CD14-positive monocyte (primary cell): ENCODE measurements around the gene MSN. TPM values are rescaled to one million over a fixed set of nuclear protein-coding genes. Genes with fewer than 3 reads are reported as not detected.

Source experiments
- DNase-seq, 3 donors: peaks; one replicate each; pipeline ENCODE4 v3.0.0-alpha.2; 2011 to 2022
- H2AFZ ChIP-seq: 2 replicates; pipeline ENCODE4 v1.6.0; 2012; ENCODE audit warnings: mild to moderate bottlenecking, low read depth, low read length, inconsistent platforms; ENCODE audit not compliant: insufficient read depth, poor library complexity, severe bottlenecking
- H3K27ac ChIP-seq, 2 donors: 1 replicate in 1 of 2; 2 replicates in 1 of 2; pipeline ENCODE4 v1.5.1; 2012 to 2013; ENCODE audit warnings: low read length in 2 of 2, control low read depth in 1 of 2, inconsistent platforms in 1 of 2, low read depth in 1 of 2, mild to moderate bottlenecking in 1 of 2
- H3K27me3 ChIP-seq, 2 donors: one replicate each; pipeline versions ENCODE4 v1.6.0 to v1.6.1; 2011 to 2013; ENCODE audit warnings: low read length in 2 of 2; ENCODE audit not compliant: control insufficient read depth in 2 of 2, insufficient read depth in 2 of 2
- H3K36me3 ChIP-seq, 2 donors: replicated peaks in 1 of 2; 1 replicate in 1 of 2; 2 replicates in 1 of 2; pipeline versions ENCODE4 v1.5.1 to v1.6.1; 2012 to 2013; ENCODE audit warnings: low read length in 2 of 2, control low read depth in 1 of 2, inconsistent platforms in 1 of 2, mild to moderate bottlenecking in 1 of 2; ENCODE audit not compliant: insufficient read depth in 2 of 2, control insufficient read depth in 1 of 2
- H3K4me1 ChIP-seq, 2 donors: 1 replicate in 1 of 2; 2 replicates in 1 of 2; pipeline versions ENCODE4 v1.5.1 to v1.6.1; 2012 to 2013; ENCODE audit warnings: low read length in 2 of 2, control low read depth in 1 of 2, inconsistent platforms in 1 of 2, mild to moderate bottlenecking in 1 of 2, moderate library complexity in 1 of 2; ENCODE audit not compliant: insufficient read depth in 2 of 2, control insufficient read depth in 1 of 2
- H3K4me2 ChIP-seq: replicated peaks from 2 replicates; pipeline ENCODE3; 2012; ENCODE audit warnings: low read length, moderate library complexity, mild to moderate bottlenecking; ENCODE audit not compliant: poor library complexity, severe bottlenecking; ENCODE audit errors: extremely low read depth
- H3K4me3 ChIP-seq, 3 experiments: fragments of 200-600 bp in 1 of 3; sonication (generic) in 1 of 3; replicated peaks in 1 of 3; 1 replicate in 2 of 3; 2 replicates in 1 of 3; pipeline ENCODE4 v1.5.1; 2011 to 2013; ENCODE audit warnings: low read length in 3 of 3, mild to moderate bottlenecking in 3 of 3, control low read depth in 2 of 3, low read depth in 2 of 3, inconsistent platforms in 1 of 3, moderate library complexity in 1 of 3
- H3K79me2 ChIP-seq: 2 replicates; pipeline ENCODE4 v1.6.0; 2012; ENCODE audit warnings: mild to moderate bottlenecking, control low read depth, inconsistent platforms, low read length, moderate library complexity; ENCODE audit not compliant: insufficient read depth
- H3K9ac ChIP-seq: 2 replicates; pipeline ENCODE4 v1.6.0; 2017; ENCODE audit warnings: low read length, mild to moderate bottlenecking; ENCODE audit not compliant: insufficient read depth, poor library complexity, severe bottlenecking
- H3K9me3 ChIP-seq, 2 donors: replicated peaks in 1 of 2; 1 replicate in 1 of 2; 2 replicates in 1 of 2; pipeline versions ENCODE4 v1.5.1 to v1.6.1; 2012 to 2013; ENCODE audit warnings: low read length in 2 of 2, control low read depth in 1 of 2; ENCODE audit not compliant: control insufficient read depth in 1 of 2, insufficient read depth in 1 of 2
- H4K20me1 ChIP-seq: 2 replicates; pipeline ENCODE4 v1.6.0; 2012; ENCODE audit warnings: mild to moderate bottlenecking, low read length, control low read depth, moderate library complexity; ENCODE audit not compliant: insufficient read depth
- H3K27ac Mint-ChIP-seq, 7 donors: one replicate each; pipeline ENCODE4 v1.8.0; 2020; ENCODE audit warnings: mild to moderate bottlenecking in 7 of 7, mixed read lengths in 7 of 7, moderate library complexity in 6 of 7, inconsistent platforms in 2 of 7
- H3K27me3 Mint-ChIP-seq, 3 donors: one replicate each; pipeline ENCODE4 v1.8.0; 2021 to 2022; ENCODE audit warnings: low read depth in 3 of 3, mild to moderate bottlenecking in 3 of 3, mixed read lengths in 3 of 3, moderate library complexity in 3 of 3, inconsistent platforms in 1 of 3
- H3K36me3 Mint-ChIP-seq, 2 donors: one replicate each; pipeline ENCODE4 v1.8.0; 2020; ENCODE audit warnings: mixed read lengths in 2 of 2, inconsistent platforms in 1 of 2, mild to moderate bottlenecking in 1 of 2
- H3K4me1 Mint-ChIP-seq: one replicate; pipeline ENCODE4 v1.8.0; 2020; ENCODE audit warnings: mild to moderate bottlenecking, mixed read lengths
- H3K4me3 Mint-ChIP-seq, 2 donors: one replicate each; pipeline ENCODE4 v1.8.0; 2020; ENCODE audit warnings: mild to moderate bottlenecking in 2 of 2, mixed read lengths in 2 of 2, moderate library complexity in 1 of 2
- H3K9me3 Mint-ChIP-seq, 7 donors: one replicate each; pipeline ENCODE4 v1.8.0; 2020 to 2022; ENCODE audit warnings: mixed read lengths in 7 of 7, mild to moderate bottlenecking in 6 of 7, moderate library complexity in 6 of 7, inconsistent platforms in 2 of 7
- WGBS: methylation state at CpG from one replicate; pipeline ENCODE4 v1.1.5; 2013; ENCODE audit warnings: missing lambda C conversion rate; ENCODE audit not compliant: insufficient coverage; 5-methylcytosine and 5-hydroxymethylcytosine counted together
- intact Hi-C, 2 donors: fragments of 100-400 bp; cut with micrococcal nuclease; formaldehyde crosslinking; loops; one replicate each; pipeline versions ENCODE4 v1.15.0 to v1.15.1; 2023
- polyA plus RNA-seq, 3 donors: library from polyadenylated mRNA; depleted of rRNA in 1 of 3; unstranded in 2 of 3; stranded (reverse) in 1 of 3; fragments of 300-500 nt in 2 of 3; fragments of >200 nt in 1 of 3; fragmentation: Illumina TruSeq in 2 of 3; gene quantifications; 1 replicate in 2 of 3; 2 replicates in 1 of 3; pipeline ENCODE4 v1.2.3, GENCODE V29; 2012 to 2021
- TF ChIP-seq, protein P1 (sequence below): fragments of 200-600 bp; IDR thresholded peaks from one replicate; pipeline ENCODE4 v1.8.0; 2022; ENCODE audit warnings: antibody characterized with exemption, mild to moderate bottlenecking

The MSN gene
- polyA plus RNA-seq, 3 donors, result 441 to 888 (median 691) TPM

DNA sequence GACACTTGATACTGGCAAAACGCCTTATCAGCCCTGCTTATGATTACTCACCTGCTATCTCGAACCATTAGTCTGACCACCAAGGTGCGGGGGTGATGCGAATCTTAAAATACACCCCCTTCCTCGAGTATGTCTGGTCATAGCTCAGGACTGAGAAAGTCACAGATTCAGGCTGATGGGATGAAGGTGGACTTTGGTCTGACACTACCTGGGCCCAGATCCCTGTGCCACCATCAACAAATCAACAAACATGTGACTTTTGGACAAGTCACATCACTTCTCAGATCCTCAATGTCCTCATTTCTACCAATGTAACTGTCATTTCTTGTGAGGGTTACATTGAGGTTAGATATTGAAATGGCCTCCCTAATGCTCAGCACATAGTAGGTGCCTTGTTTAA lies 9.8 kb upstream of the MSN start:
- Histone ChIP-seq H3K4me3 (no peak overlapping the region), H4K20me1 (no peaks in the 10 kb centered on the region), H2AFZ (no peak overlapping the region), H3K9me3 (no peaks in the 10 kb centered on the region), H3K9ac (no peak overlapping the region), H3K36me3 (no peaks in the 10 kb centered on the region), H3K27me3 (peaks cover 0 to 22% of the 10 kb centered on the region in 2 donors), H3K4me1 (peaks cover 0 to 2% of the 10 kb centered on the region in 2 donors), H3K27ac (no peak overlapping the region), H3K79me2 (no peaks in the 10 kb centered on the region), H3K4me2 (no peak overlapping the region)
- Mint-ChIP-seq H3K27ac (no peak overlapping the region), H3K4me3 (no peak overlapping the region), H3K27me3 (peaks cover 0 to 58% (median 2%) of the 10 kb centered on the region in 3 donors), H3K4me1 (peaks cover 11% of the 10 kb centered on the region), H3K36me3 (no peaks in the 10 kb centered on the region), H3K9me3 (peaks cover 0 to 17% (median 0%) of the 10 kb centered on the region in 7 donors)
- no peak for DNase-seq
- WGBS, result no CpG with 5 or more reads among the region's 5 CpGs
- intact Hi-C loops, result no loop called here
- TF ChIP-seq, protein P1, sequence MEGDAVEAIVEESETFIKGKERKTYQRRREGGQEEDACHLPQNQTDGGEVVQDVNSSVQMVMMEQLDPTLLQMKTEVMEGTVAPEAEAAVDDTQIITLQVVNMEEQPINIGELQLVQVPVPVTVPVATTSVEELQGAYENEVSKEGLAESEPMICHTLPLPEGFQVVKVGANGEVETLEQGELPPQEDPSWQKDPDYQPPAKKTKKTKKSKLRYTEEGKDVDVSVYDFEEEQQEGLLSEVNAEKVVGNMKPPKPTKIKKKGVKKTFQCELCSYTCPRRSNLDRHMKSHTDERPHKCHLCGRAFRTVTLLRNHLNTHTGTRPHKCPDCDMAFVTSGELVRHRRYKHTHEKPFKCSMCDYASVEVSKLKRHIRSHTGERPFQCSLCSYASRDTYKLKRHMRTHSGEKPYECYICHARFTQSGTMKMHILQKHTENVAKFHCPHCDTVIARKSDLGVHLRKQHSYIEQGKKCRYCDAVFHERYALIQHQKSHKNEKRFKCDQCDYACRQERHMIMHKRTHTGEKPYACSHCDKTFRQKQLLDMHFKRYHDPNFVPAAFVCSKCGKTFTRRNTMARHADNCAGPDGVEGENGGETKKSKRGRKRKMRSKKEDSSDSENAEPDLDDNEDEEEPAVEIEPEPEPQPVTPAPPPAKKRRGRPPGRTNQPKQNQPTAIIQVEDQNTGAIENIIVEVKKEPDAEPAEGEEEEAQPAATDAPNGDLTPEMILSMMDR, result no peak

DNA sequence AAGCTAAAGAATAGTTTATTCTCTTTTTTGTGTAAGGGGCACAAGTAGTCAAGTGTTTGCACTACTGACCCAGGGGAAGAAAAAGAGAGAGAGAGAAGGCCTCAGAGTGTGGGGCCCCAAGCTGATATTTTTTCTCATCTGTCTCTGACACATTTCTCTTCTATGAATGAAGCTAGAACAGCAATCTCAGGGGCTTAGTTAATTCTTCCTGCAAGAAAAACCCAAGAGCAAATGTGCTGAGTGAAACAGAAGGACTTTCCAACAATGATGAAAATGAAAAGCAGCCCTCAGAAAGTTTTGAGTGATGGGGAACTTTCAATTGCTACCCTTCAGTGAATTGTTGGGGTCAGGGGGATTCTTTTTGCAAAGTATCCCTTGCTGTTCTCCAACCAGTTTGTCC lies 9.2 kb upstream of the MSN start:
- Histone ChIP-seq H2AFZ (no peak overlapping the region), H3K4me1 (peaks cover 0 to 2% of the 10 kb centered on the region in 2 donors), H3K79me2 (no peaks in the 10 kb centered on the region), H4K20me1 (no peaks in the 10 kb centered on the region), H3K9ac (no peak overlapping the region), H3K27ac (no peak overlapping the region), H3K36me3 (no peaks in the 10 kb centered on the region), H3K9me3 (no peaks in the 10 kb centered on the region), H3K27me3 (peaks cover 0 to 19% of the 10 kb centered on the region in 2 donors), H3K4me2 (no peak overlapping the region), H3K4me3 (no peak overlapping the region)
- no peak for DNase-seq
- Mint-ChIP-seq H3K27ac (no peak overlapping the region), H3K4me3 (no peak overlapping the region), H3K4me1 (peaks cover 11% of the 10 kb centered on the region), H3K36me3 (no peaks in the 10 kb centered on the region), H3K9me3 (peaks cover 0 to 17% (median 0%) of the 10 kb centered on the region in 7 donors), H3K27me3 (peaks cover 0 to 59% (median 2%) of the 10 kb centered on the region in 3 donors)
- intact Hi-C loops, result no loop called here
- TF ChIP-seq, protein P1, result no peak
